H9 (cell line): Measurements from ENCODE around the gene CGB8. TPM values are rescaled to one million over a fixed set of nuclear protein-coding genes. Genes with fewer than 3 reads are reported as not detected.
A peak's percentile ranks its signal among the peaks of the same experiment; 100 is the strongest.
"Not testable (repeated sequence)": the region's sequence is repeated elsewhere in the genome, so short reads cannot be mapped to it uniquely, and the experiment has no call there.

ENCODE experiments used
- DNase-seq: peaks from one replicate; pipeline ENCODE4 v3.0.0-alpha.2; 2017
- H2AFZ ChIP-seq: one replicate; pipeline ENCODE4 v1.6.1; 2013; ENCODE audit warnings: mild to moderate bottlenecking, low read length, control low read depth, moderate library complexity
- H2AK5ac ChIP-seq: 2 replicates; pipeline ENCODE4 v1.6.1; 2013; ENCODE audit warnings: low read length, control low read depth, mixed read lengths; ENCODE audit not compliant: insufficient read length
- H2BK120ac ChIP-seq: one replicate; pipeline ENCODE4 v1.6.1; 2013; ENCODE audit warnings: low read depth, mild to moderate bottlenecking, low read length, control low read depth, inconsistent platforms; ENCODE audit not compliant: poor library complexity, severe bottlenecking
- H2BK12ac ChIP-seq: 2 replicates; pipeline ENCODE4 v1.6.1; 2013; ENCODE audit warnings: low read length, control low read depth, mixed read lengths, low read depth; ENCODE audit not compliant: insufficient read length
- H2BK15ac ChIP-seq: 2 replicates; pipeline ENCODE4 v1.6.1; 2013; ENCODE audit warnings: low read depth, low read length, control low read depth
- H2BK20ac ChIP-seq: one replicate; pipeline ENCODE4 v1.6.1; 2013; ENCODE audit warnings: low read depth, mild to moderate bottlenecking, low read length, control low read depth, inconsistent platforms; ENCODE audit not compliant: poor library complexity, severe bottlenecking
- H2BK5ac ChIP-seq: 2 replicates; pipeline ENCODE4 v1.6.1; 2013; ENCODE audit warnings: low read length, control low read depth, mixed read lengths; ENCODE audit not compliant: insufficient read length
- H3K14ac ChIP-seq: 2 replicates; pipeline ENCODE4 v1.6.1; 2013; ENCODE audit warnings: low read length, control low read depth; ENCODE audit not compliant: insufficient read depth
- H3K18ac ChIP-seq: 2 replicates; pipeline ENCODE4 v1.6.1; 2013; ENCODE audit warnings: low read depth, mild to moderate bottlenecking, mixed read lengths, low read length, control low read depth; ENCODE audit not compliant: insufficient read length
- H3K23ac ChIP-seq: 2 replicates; pipeline ENCODE4 v1.6.1; 2013; ENCODE audit warnings: low read length, control low read depth, mixed read lengths, low read depth; ENCODE audit not compliant: insufficient read length
- H3K23me2 ChIP-seq: 2 replicates; pipeline ENCODE4 v1.6.1; 2013; ENCODE audit warnings: low read depth, mild to moderate bottlenecking, mixed read lengths, low read length, control low read depth; ENCODE audit not compliant: insufficient read length, poor library complexity, severe bottlenecking
- H3K27ac ChIP-seq: 2 replicates; pipeline ENCODE4 v1.5.1; 2013; ENCODE audit warnings: low read length, control low read depth, mixed read lengths, low read depth; ENCODE audit not compliant: insufficient read length
- H3K27me3 ChIP-seq: 2 replicates; pipeline ENCODE4 v1.6.1; 2013; ENCODE audit warnings: low read length, control low read depth, inconsistent platforms; ENCODE audit not compliant: insufficient read depth
- H3K4ac ChIP-seq: 2 replicates; pipeline ENCODE4 v1.6.1; 2013; ENCODE audit warnings: low read depth, mild to moderate bottlenecking, control low read depth, inconsistent platforms, low read length, moderate library complexity
- H3K4me1 ChIP-seq: 2 replicates; pipeline ENCODE4 v1.6.1; 2013; ENCODE audit warnings: low read length, control low read depth, inconsistent platforms; ENCODE audit not compliant: insufficient read depth
- H3K4me2 ChIP-seq: 2 replicates; pipeline ENCODE4 v1.6.1; 2013; ENCODE audit warnings: low read length, control low read depth, mixed read lengths; ENCODE audit not compliant: insufficient read length, insufficient read depth
- H3K56ac ChIP-seq: 2 replicates; pipeline ENCODE4 v1.6.1; 2013; ENCODE audit warnings: low read depth, mild to moderate bottlenecking, mixed read lengths, low read length, control low read depth; ENCODE audit not compliant: insufficient read length
- H3K79me1 ChIP-seq: 2 replicates; pipeline ENCODE4 v1.6.1; 2013; ENCODE audit warnings: low read depth, mild to moderate bottlenecking, moderate library complexity, low read length, control low read depth, inconsistent platforms; ENCODE audit not compliant: insufficient read depth, poor library complexity, severe bottlenecking
- H3K79me2 ChIP-seq: 2 replicates; pipeline ENCODE4 v1.6.1; 2013; ENCODE audit warnings: low read length, control low read depth, inconsistent platforms; ENCODE audit not compliant: insufficient read depth
- H3K9ac ChIP-seq: 2 replicates; pipeline ENCODE4 v1.6.1; 2013; ENCODE audit warnings: low read length, control low read depth, mixed read lengths; ENCODE audit not compliant: insufficient read length; ENCODE audit errors: extremely low read depth
- H3K9me3 ChIP-seq: one replicate; pipeline ENCODE4 v1.6.1; 2013; ENCODE audit warnings: low read depth, low read length, inconsistent platforms; ENCODE audit not compliant: control insufficient read depth
- H3T11ph ChIP-seq: one replicate; pipeline ENCODE4 v1.6.1; 2013; ENCODE audit warnings: mild to moderate bottlenecking, low read length, control low read depth, inconsistent platforms
- H4K20me1 ChIP-seq: one replicate; pipeline ENCODE4 v1.6.1; 2013; ENCODE audit not compliant: control insufficient read depth, insufficient read length, insufficient read depth
- H4K5ac ChIP-seq: 2 replicates; pipeline ENCODE4 v1.6.1; 2013; ENCODE audit warnings: low read depth, mild to moderate bottlenecking, mixed read lengths, low read length, control low read depth; ENCODE audit not compliant: insufficient read length
- H4K8ac ChIP-seq: replicated peaks from 2 replicates; pipeline ENCODE4 v1.6.1; 2013; ENCODE audit warnings: low read length, control low read depth, mixed read lengths, low read depth; ENCODE audit not compliant: insufficient read length
- H4K91ac ChIP-seq: 2 replicates; pipeline ENCODE4 v1.6.1; 2013; ENCODE audit warnings: low read depth, mild to moderate bottlenecking, moderate library complexity, mixed read lengths, low read length, control low read depth; ENCODE audit not compliant: insufficient read length
- H3K27ac Mint-ChIP-seq, 3 experiments: 2 replicates in 2 of 3; 3 replicates in 1 of 3; pipeline ENCODE4 v1.8.0; 2020 to 2021; ENCODE audit warnings: mixed read lengths in 3 of 3, mild to moderate bottlenecking in 1 of 3, moderate library complexity in 1 of 3
- H3K27me3 Mint-ChIP-seq: 2 replicates; pipeline ENCODE4 v1.8.0; 2021; ENCODE audit warnings: low read depth, mild to moderate bottlenecking, moderate library complexity, mixed read lengths
- H3K36me3 Mint-ChIP-seq, 3 experiments: 2 replicates in 2 of 3; 3 replicates in 1 of 3; pipeline ENCODE4 v1.8.0; 2020 to 2021; ENCODE audit warnings: low read depth in 3 of 3, mixed read lengths in 3 of 3; ENCODE audit not compliant: insufficient read depth in 1 of 3
- H3K4me1 Mint-ChIP-seq, 2 experiments: 2 replicates each; pipeline ENCODE4 v1.8.0; 2020; ENCODE audit warnings: mixed read lengths in 2 of 2
- H3K4me3 Mint-ChIP-seq, 2 experiments: 2 replicates in 1 of 2; 3 replicates in 1 of 2; pipeline ENCODE4 v1.8.0; 2020 to 2021; ENCODE audit warnings: mild to moderate bottlenecking in 2 of 2, mixed read lengths in 2 of 2, moderate library complexity in 1 of 2
- H3K9me3 Mint-ChIP-seq, 2 experiments: 2 replicates in 1 of 2; 3 replicates in 1 of 2; pipeline ENCODE4 v1.8.0; 2020; ENCODE audit warnings: mild to moderate bottlenecking in 2 of 2, mixed read lengths in 2 of 2, moderate library complexity in 1 of 2
- WGBS: extraction: QIAGEN DNeasy Blood & Tissue Kit; methylation state at CpG from one replicate; pipeline ENCODE4 v1.1.7; 2013; ENCODE audit warnings: missing lambda C conversion rate, low lambda C conversion rate, mixed read lengths; ENCODE audit not compliant: insufficient read length; ENCODE audit errors: extremely low coverage; 5-methylcytosine and 5-hydroxymethylcytosine counted together
- total RNA-seq: library from RNA; stranded (reverse); gene quantifications from 2 replicates; pipeline ENCODE4 v1.2.1, GENCODE V29; 2021
- TF ChIP-seq, protein P1 (sequence below): fragments of 200-600 bp; sonication (generic); conservative IDR thresholded peaks from 3 replicates; pipeline ENCODE4 v1.8.0; 2021; ENCODE audit warnings: antibody characterized with exemption, mild to moderate bottlenecking

The CGB8 gene
- total RNA-seq, 1 experiment from 2014 or later, result not detected

DNA sequence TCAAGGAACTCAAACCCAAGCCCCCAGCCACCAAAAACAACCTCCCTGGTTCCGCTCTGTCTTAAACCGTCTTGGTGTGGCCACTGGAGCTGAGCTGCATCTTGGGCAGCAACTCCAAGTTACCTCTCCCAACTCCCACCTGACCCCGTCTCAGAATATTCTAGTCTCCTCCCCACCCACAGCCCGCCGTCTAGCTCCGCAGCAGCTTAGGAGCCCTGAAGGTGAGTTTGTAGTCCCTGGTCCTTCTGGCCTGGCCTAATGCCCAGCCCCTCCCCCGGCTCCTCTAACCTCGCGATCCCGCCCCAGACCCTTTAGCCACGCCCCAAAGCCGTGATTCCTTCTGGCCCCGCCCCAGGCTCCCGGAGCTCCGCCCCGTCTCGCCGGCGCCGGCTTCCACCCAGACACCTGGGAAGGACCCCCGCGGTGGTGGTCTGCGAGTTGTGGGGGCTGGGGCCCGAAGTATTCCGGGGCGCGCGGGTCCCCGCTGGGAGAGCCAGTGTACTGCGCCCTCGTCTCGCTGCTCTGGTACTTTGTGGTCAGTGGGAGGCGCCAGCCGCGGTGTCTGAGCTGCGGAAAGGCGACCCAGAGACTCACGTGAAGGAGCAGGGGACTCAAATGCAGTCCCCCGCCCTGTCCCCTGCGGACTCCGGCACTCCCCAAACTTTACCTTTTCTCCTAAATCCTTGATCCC, 29.5 kb downstream of the CGB8 start:
- H4K8ac ChIP-seq, result no peak overlapping the region
- H3K79me1 ChIP-seq, result no peaks in the 10 kb centered on the region
- H3K27me3 Mint-ChIP-seq, result peaks cover 39% of the 10 kb centered on the region
- H3K23me2 ChIP-seq, result peaks cover 8% of the 10 kb centered on the region
- H3K27ac ChIP-seq, result no peak overlapping the region
- H3K27ac Mint-ChIP-seq, result peak overlapping the region in 1 of 3 experiments; percentile 42; a peak in 2 of 7 replicates
- no peak overlapping the region for H2AK5ac ChIP-seq
- H3K4me3 Mint-ChIP-seq, result peak overlapping the region; percentile 39 to 68
- peak; percentile 86 for DNase-seq
- no peak overlapping the region for H3K4me2 ChIP-seq
- no peak overlapping the region for H2BK120ac ChIP-seq
- H3K14ac ChIP-seq, result no peak overlapping the region
- H4K5ac ChIP-seq, result no peak overlapping the region
- no peak overlapping the region for H4K91ac ChIP-seq
- H3K9ac ChIP-seq, result no peak overlapping the region
- H2BK12ac ChIP-seq, result no peak overlapping the region
- no peak overlapping the region for H2AFZ ChIP-seq
- no peak overlapping the region for H3K56ac ChIP-seq
- no peak overlapping the region for H2BK15ac ChIP-seq
- peaks cover 4% of the 10 kb centered on the region; the same call in 1 of the 2 replicates for H3K4me1 ChIP-seq
- H2BK20ac ChIP-seq, result no peak overlapping the region
- H3K36me3 Mint-ChIP-seq, result peaks cover 6 to 22% (median 20%) of the 10 kb centered on the region in 3 experiments; a peak in 6 of 7 replicates
- H3K79me2 ChIP-seq, result no peaks in the 10 kb centered on the region
- H3K9me3 Mint-ChIP-seq, result peaks cover 0 to 1% of the 10 kb centered on the region in 2 experiments; a peak in 2 of 5 replicates
- no peak overlapping the region for H2BK5ac ChIP-seq
- H3K18ac ChIP-seq, result no peak overlapping the region
- no peak overlapping the region for H3T11ph ChIP-seq
- H3K9me3 ChIP-seq, result no peaks in the 10 kb centered on the region
- no peak overlapping the region for H3K23ac ChIP-seq
- H3K4ac ChIP-seq, result no peak overlapping the region
- WGBS, result no CpG with 5 or more reads among the region's 41 CpGs
- TF ChIP-seq, protein P1, sequence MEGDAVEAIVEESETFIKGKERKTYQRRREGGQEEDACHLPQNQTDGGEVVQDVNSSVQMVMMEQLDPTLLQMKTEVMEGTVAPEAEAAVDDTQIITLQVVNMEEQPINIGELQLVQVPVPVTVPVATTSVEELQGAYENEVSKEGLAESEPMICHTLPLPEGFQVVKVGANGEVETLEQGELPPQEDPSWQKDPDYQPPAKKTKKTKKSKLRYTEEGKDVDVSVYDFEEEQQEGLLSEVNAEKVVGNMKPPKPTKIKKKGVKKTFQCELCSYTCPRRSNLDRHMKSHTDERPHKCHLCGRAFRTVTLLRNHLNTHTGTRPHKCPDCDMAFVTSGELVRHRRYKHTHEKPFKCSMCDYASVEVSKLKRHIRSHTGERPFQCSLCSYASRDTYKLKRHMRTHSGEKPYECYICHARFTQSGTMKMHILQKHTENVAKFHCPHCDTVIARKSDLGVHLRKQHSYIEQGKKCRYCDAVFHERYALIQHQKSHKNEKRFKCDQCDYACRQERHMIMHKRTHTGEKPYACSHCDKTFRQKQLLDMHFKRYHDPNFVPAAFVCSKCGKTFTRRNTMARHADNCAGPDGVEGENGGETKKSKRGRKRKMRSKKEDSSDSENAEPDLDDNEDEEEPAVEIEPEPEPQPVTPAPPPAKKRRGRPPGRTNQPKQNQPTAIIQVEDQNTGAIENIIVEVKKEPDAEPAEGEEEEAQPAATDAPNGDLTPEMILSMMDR, result peak; percentile 65
- no peaks in the 10 kb centered on the region; the same call in 1 of the 2 replicates for H3K27me3 ChIP-seq
- peaks cover 15 to 36% of the 10 kb centered on the region in 2 experiments for H3K4me1 Mint-ChIP-seq
- no peaks in the 10 kb centered on the region for H4K20me1 ChIP-seq

DNA sequence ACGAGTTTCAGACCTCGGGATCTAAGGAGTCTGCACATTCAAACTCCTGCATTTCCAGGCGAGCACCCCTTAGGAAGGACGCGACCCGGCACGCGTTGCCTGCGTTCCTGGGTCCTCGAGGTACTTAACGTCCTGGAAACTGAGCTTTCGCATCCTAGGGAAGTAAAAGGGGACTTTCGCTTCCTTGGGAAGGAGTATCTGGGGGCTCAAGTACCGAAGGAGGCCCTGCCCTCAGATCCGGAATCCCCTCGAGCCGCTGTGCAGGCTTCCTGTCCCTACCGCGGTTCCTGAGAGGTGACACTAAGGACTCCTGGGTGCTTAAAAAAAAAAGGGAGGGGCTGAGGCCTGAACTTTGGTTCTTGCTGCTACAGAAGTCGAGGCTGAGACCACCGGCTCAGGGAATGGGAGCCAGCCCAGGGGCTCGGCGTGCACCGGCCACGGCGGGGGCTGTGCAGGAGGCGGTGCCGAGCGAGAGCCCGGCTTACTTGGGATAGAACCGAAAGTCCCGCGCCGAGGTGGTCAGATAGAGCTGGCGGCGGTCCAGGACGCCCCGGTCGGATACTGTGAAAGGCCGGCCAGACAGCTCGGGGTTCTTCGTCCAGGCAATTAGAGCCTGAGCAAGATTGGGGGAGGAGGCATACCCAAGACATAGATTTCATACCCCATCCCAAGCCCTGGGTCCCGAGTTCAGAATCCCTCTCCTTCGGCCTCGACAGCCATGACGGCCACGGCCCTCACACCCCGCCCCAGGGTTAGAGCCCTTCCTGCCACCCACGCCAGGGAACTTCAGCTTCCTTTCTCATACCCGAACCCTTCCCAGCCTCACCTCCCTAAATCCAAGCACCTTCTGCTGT, 30.3 kb downstream of the CGB8 start:
- not testable (repeated sequence) for H3K79me1 ChIP-seq, H3K79me2 ChIP-seq, H2AK5ac ChIP-seq, H2BK12ac ChIP-seq, H2AFZ ChIP-seq, H4K8ac ChIP-seq, H3K9me3 Mint-ChIP-seq, H4K5ac ChIP-seq, H3K14ac ChIP-seq, H2BK20ac ChIP-seq, H4K20me1 ChIP-seq, H3K23ac ChIP-seq, H3K27me3 ChIP-seq, H2BK15ac ChIP-seq, H3K9me3 ChIP-seq, DNase-seq, H3K27ac ChIP-seq, H3K4ac ChIP-seq, H2BK120ac ChIP-seq, H4K91ac ChIP-seq, H3K56ac ChIP-seq, H3K9ac ChIP-seq, H3K18ac ChIP-seq, H2BK5ac ChIP-seq, H3K4me1 ChIP-seq, H3T11ph ChIP-seq, H3K23me2 ChIP-seq
- H3K27me3 Mint-ChIP-seq, result peaks cover 39% of the 10 kb centered on the region
- H3K36me3 Mint-ChIP-seq, result peaks cover 8 to 29% (median 28%) of the 10 kb centered on the region in 3 experiments; a peak in 6 of 7 replicates
- peaks cover 15 to 36% of the 10 kb centered on the region in 2 experiments for H3K4me1 Mint-ChIP-seq
- WGBS, result no CpG with 5 or more reads among the region's 50 CpGs
- H3K4me2 ChIP-seq, result peak overlapping the region; percentile 25
- H3K27ac Mint-ChIP-seq, result peak overlapping the region in 1 of 3 experiments; percentile 42; a peak in 1 of 7 replicates
- peak overlapping the region; percentile 54 to 66 for H3K4me3 Mint-ChIP-seq
